ENCODE measurements around the gene LGR5. TPM values are rescaled to one million over a fixed set of nuclear protein-coding genes. Genes with fewer than 3 reads are reported as not detected.
A peak's percentile ranks its signal among the peaks of the same experiment; 100 is the strongest.

LGR5 gene
- total and polyA plus RNA-seq, 2 donors (not counting 1 experiment from before 2014, with no cell fraction given), result not detected

DNA sequence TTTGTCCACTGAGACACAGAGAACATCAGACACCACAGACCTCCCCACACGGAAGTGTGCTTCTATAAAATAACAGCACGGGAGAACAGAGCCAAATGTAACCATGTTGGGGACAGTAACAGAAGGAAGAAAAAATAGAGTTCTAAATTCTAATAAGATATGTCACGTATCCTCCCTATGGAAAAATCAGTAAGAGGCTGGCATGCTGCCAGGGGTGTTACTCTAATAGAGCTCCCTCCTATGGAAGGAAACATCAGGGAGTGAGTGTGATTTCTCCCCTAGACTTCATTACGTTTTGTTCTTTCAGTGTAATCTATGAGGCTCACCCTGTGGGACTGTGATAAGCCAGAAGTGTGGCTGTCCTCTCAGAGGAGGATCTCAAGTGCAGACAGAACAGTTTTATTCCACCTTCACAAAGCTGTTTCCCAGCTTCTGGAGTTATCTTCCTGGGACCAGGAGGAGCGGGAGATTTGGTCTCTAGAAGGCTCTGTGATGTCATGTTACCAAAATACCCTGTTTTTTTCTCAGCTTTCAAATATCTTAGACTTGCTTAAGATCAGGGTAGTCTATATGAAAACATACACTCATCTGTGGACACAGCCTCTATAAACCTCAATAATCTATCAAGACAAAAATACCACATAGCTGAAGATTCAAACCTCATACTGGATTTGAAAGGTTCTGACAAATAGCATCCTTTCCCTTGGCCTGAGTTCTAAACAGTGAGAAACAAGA lies 154.8 kb downstream of the LGR5 start:
- TF ChIP-seq, protein P1, sequence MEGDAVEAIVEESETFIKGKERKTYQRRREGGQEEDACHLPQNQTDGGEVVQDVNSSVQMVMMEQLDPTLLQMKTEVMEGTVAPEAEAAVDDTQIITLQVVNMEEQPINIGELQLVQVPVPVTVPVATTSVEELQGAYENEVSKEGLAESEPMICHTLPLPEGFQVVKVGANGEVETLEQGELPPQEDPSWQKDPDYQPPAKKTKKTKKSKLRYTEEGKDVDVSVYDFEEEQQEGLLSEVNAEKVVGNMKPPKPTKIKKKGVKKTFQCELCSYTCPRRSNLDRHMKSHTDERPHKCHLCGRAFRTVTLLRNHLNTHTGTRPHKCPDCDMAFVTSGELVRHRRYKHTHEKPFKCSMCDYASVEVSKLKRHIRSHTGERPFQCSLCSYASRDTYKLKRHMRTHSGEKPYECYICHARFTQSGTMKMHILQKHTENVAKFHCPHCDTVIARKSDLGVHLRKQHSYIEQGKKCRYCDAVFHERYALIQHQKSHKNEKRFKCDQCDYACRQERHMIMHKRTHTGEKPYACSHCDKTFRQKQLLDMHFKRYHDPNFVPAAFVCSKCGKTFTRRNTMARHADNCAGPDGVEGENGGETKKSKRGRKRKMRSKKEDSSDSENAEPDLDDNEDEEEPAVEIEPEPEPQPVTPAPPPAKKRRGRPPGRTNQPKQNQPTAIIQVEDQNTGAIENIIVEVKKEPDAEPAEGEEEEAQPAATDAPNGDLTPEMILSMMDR (conservative IDR thresholded peaks at IDR 0.05 in 1 of 2, IDR thresholded peaks at IDR 0.05 in 1 of 2; ENCODE audit: low read depth in 1 of 2, low read length in 2 of 2), result no peak
- TF ChIP-seq EZH2 (IDR thresholded peaks at IDR 0.05; ENCODE audit: low read length, missing control alignments), result no peak
- Histone ChIP-seq H3K9me3 (ENCODE audit: control insufficient read depth, insufficient read depth, low read depth, low read length) (no peaks in the 10 kb centered on the region), H3K27ac (ENCODE audit: insufficient read depth, low read length) (no peak overlapping the region), H3K79me2 (ENCODE audit: control insufficient read depth, insufficient read depth, low read length) (no peaks in the 10 kb centered on the region), H3K9ac (ENCODE audit: insufficient read depth, low read length) (no peak overlapping the region), H3K4me2 (ENCODE audit: extremely low read depth, insufficient read depth, low read length) (no peak overlapping the region), H3K4me3 (replicated peaks in 1 of 4; ENCODE audit: control extremely low read depth in 1 of 4, insufficient read depth in 1 of 4, low read depth in 3 of 4, low read length in 4 of 4) (peak overlapping the region in 1 of 4 experiments; percentile 33), H2AFZ (ENCODE audit: low read length) (peak overlapping the region; percentile 44), H3K36me3 (ENCODE audit: control insufficient read depth, insufficient read depth, low read length) (no peaks in the 10 kb centered on the region), H3K27me3 (ENCODE audit: control insufficient read depth, insufficient read depth, low read length) (no peaks in the 10 kb centered on the region), H4K20me1 (ENCODE audit: control insufficient read depth, extremely low read depth, insufficient read depth, low read length) (no peaks in the 10 kb centered on the region), H3K4me1 (ENCODE audit: control insufficient read depth, extremely low read depth, insufficient read depth, low read length) (no peaks in the 10 kb centered on the region)
- DNase-seq (ENCODE audit: low read depth in 2 of 2), result peak in 1 of 2 donors; percentile 27

DNA sequence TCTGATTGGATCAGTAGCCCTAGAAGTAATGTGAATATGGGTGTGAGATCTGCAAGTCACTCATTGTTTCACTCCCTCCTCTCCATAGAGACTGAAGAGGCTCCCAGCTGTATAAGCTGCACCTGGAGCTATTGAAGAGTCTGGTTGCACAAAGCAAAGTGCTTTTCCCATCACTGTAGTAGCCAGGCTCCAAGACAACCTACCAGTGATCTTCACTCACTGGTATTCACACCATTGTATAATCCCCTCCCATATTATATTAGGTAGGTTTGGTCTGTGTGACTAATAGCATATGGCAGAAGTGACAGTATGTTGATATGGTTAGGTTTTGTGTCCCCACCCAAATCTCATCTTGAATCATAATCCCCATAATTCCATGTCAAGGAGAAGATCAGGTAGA lies 159.6 kb downstream of the LGR5 start:
- no peak overlapping the region for H3K9ac ChIP-seq (ENCODE audit: insufficient read depth, low read length)
- no peaks in the 10 kb centered on the region for H4K20me1 ChIP-seq (ENCODE audit: control insufficient read depth, extremely low read depth, insufficient read depth, low read length)
- H3K9me3 ChIP-seq (ENCODE audit: control insufficient read depth, insufficient read depth, low read depth, low read length), result no peaks in the 10 kb centered on the region
- H3K4me1 ChIP-seq (ENCODE audit: control insufficient read depth, extremely low read depth, insufficient read depth, low read length), result no peaks in the 10 kb centered on the region
- no peak overlapping the region for H3K27ac ChIP-seq (ENCODE audit: insufficient read depth, low read length)
- no peak overlapping the region for H3K4me3 ChIP-seq (replicated peaks in 1 of 4; ENCODE audit: control extremely low read depth in 1 of 4, insufficient read depth in 1 of 4, low read depth in 3 of 4, low read length in 4 of 4)
- H3K36me3 ChIP-seq (ENCODE audit: control insufficient read depth, insufficient read depth, low read length), result no peaks in the 10 kb centered on the region
- no peaks in the 10 kb centered on the region for H3K27me3 ChIP-seq (ENCODE audit: control insufficient read depth, insufficient read depth, low read length)
- no peak for TF ChIP-seq EZH2 (IDR thresholded peaks at IDR 0.05; ENCODE audit: low read length, missing control alignments)
- TF ChIP-seq, protein P1 (conservative IDR thresholded peaks at IDR 0.05 in 1 of 2, IDR thresholded peaks at IDR 0.05 in 1 of 2; ENCODE audit: low read depth in 1 of 2, low read length in 2 of 2), result no peak
- no peak overlapping the region for H2AFZ ChIP-seq (ENCODE audit: low read length)
- no peak for DNase-seq (ENCODE audit: low read depth in 2 of 2)
- H3K4me2 ChIP-seq (ENCODE audit: extremely low read depth, insufficient read depth, low read length), result no peak overlapping the region
- H3K79me2 ChIP-seq (ENCODE audit: control insufficient read depth, insufficient read depth, low read length), result no peaks in the 10 kb centered on the region

- Histone ChIP-seq H3K79me2 (ENCODE audit: control insufficient read depth, insufficient read depth, low read length) (no peaks in the 10 kb centered on the region), H3K4me1 (ENCODE audit: control insufficient read depth, extremely low read depth, insufficient read depth, low read length) (no peaks in the 10 kb centered on the region), H3K36me3 (ENCODE audit: control insufficient read depth, insufficient read depth, low read length) (no peaks in the 10 kb centered on the region), H3K4me3 (replicated peaks in 1 of 4; ENCODE audit: control extremely low read depth in 1 of 4, insufficient read depth in 1 of 4, low read depth in 3 of 4, low read length in 4 of 4) (no peak overlapping the region), H3K27ac (ENCODE audit: insufficient read depth, low read length) (no peak overlapping the region), H4K20me1 (ENCODE audit: control insufficient read depth, extremely low read depth, insufficient read depth, low read length) (no peaks in the 10 kb centered on the region), H3K9me3 (ENCODE audit: control insufficient read depth, insufficient read depth, low read depth, low read length) (no peaks in the 10 kb centered on the region), H3K4me2 (ENCODE audit: extremely low read depth, insufficient read depth, low read length) (no peak overlapping the region), H2AFZ (ENCODE audit: low read length) (no peak overlapping the region), H3K9ac (ENCODE audit: insufficient read depth, low read length) (no peak overlapping the region), H3K27me3 (ENCODE audit: control insufficient read depth, insufficient read depth, low read length) (no peaks in the 10 kb centered on the region)
- peak in 1 of 2 donors; percentile 39 for DNase-seq (ENCODE audit: low read depth in 2 of 2)
- TF ChIP-seq, protein P1 (conservative IDR thresholded peaks at IDR 0.05 in 1 of 2, IDR thresholded peaks at IDR 0.05 in 1 of 2; ENCODE audit: low read depth in 1 of 2, low read length in 2 of 2), result no peak
- no peak for TF ChIP-seq EZH2 (IDR thresholded peaks at IDR 0.05; ENCODE audit: low read length, missing control alignments)
Observed at GRCh38 chr12:71601546-71601945, 161.9 kb downstream of the LGR5 start.
